Right ventricle myocardium inferior (tissue), 1 donor: ENCODE data around the gene EEF1A2. TPM values are rescaled to one million over a fixed set of nuclear protein-coding genes. Genes with fewer than 3 reads are reported as not detected.
"Not testable (repeated sequence)": the region's sequence is repeated elsewhere in the genome, so short reads cannot be mapped to it uniquely, and the experiment has no call there.

Experiments used
- ATAC-seq: fragments of 200-7000 bp; cut with Tn5 transposase; one replicate; pipeline ENCODE4 v1.9.1; 2020; ENCODE audit warnings: mild to moderate bottlenecking, moderate library complexity
- DNase-seq: peaks from one replicate; pipeline ENCODE4 v3.0.0; 2021; ENCODE audit errors: missing footprints
- intact Hi-C: fragments of 100-400 bp; cut with DNase I; formaldehyde crosslinking; loops from one replicate; pipeline ENCODE4 v1.11.0; 2022
- total RNA-seq: library from RNA; stranded (reverse); fragmentation: NEBNext Ultra II Directional; extraction: Animal tissue kit (Norgen Biotek cat#: 25700); gene quantifications from one replicate; pipeline ENCODE4 v1.2.1, GENCODE V29; 2021
- donor health status: DM: no; HTN: yes; CAD: no; lungs with severe emphysema.

Gene EEF1A2
- total RNA-seq, 1 donor from 2014 or later: 1,274 TPM

GRCh38 chr20:63479695-63480419 is 19.0 kb downstream of the EEF1A2 start:
- DNase-seq, intact Hi-C loops, ATAC-seq: not testable (repeated sequence)

- intact Hi-C loops: no loop called here
- ATAC-seq (no peak), DNase-seq (no peak)
Observed at GRCh38 chr20:63478346-63479302, 20.3 kb downstream of the EEF1A2 start.

- no peak for ATAC-seq
Observed at GRCh38 chr20:63477944-63478343, 20.9 kb downstream of the EEF1A2 start.

GRCh38 chr20:63477061-63477616 is 21.7 kb downstream of the EEF1A2 start:
- ATAC-seq (no peak), DNase-seq (no peak)
- intact Hi-C loops: no loop called here

More at GRCh38 chr20:63477944-63478343, 20.9 kb downstream of the EEF1A2 start:
- intact Hi-C loops: no loop called here
- DNase-seq: no peak

- intact Hi-C loops: no loop called here
- DNase-seq: no peak
- ATAC-seq: no peak
Observed at GRCh38 chr20:63475209-63475608, 23.7 kb downstream of the EEF1A2 start.

- no peak for DNase-seq
Observed at GRCh38 chr20:63473555-63474449, 25.1 kb downstream of the EEF1A2 start.

GRCh38 chr20:63472862-63473390 is 26.0 kb downstream of the EEF1A2 start:
- ATAC-seq (no peak), DNase-seq (no peak)
- intact Hi-C loops: no loop called here

More at GRCh38 chr20:63473555-63474449, 25.1 kb downstream of the EEF1A2 start:
- intact Hi-C loops: no loop called here
- ATAC-seq: no peak

- intact Hi-C loops: no loop called here
- ATAC-seq: no peak
- DNase-seq: no peak
Observed at GRCh38 chr20:63471981-63472831, 26.7 kb downstream of the EEF1A2 start, which contains the start of gene KCNQ2. TSS of gene KCNQ2 (minus strand) at chr20:63472655. CDS start at chr20:63472463, 192 bp downstream.

- intact Hi-C loops: no loop called here
- ATAC-seq (no peak), DNase-seq (no peak)
Observed at GRCh38 chr20:63471717-63471980, 27.2 kb downstream of the EEF1A2 start.

- ATAC-seq (no peak), DNase-seq (no peak)
- intact Hi-C loops: no loop called here
Observed at GRCh38 chr20:63471002-63471716, 27.7 kb downstream of the EEF1A2 start.

GRCh38 chr20:63470410-63470809 is 28.5 kb downstream of the EEF1A2 start:
- ATAC-seq: no peak
- DNase-seq: no peak
- intact Hi-C loops: no loop called here

GRCh38 chr20:63469713-63470101 is 29.2 kb downstream of the EEF1A2 start:
- DNase-seq (no peak), ATAC-seq (no peak)
- intact Hi-C loops: no loop called here

- no peak for ATAC-seq
- DNase-seq: no peak
- intact Hi-C loops: no loop called here
Observed at GRCh38 chr20:63469019-63469712, 29.7 kb downstream of the EEF1A2 start.

- DNase-seq (no peak), ATAC-seq (no peak)
- intact Hi-C loops: no loop called here
Observed at GRCh38 chr20:63468421-63468820, 30.5 kb downstream of the EEF1A2 start.

- intact Hi-C loops: no loop called here
- DNase-seq (no peak), ATAC-seq (no peak)
Observed at GRCh38 chr20:63467294-63468083, 31.4 kb downstream of the EEF1A2 start.

GRCh38 chr20:63466861-63467260 is 32.0 kb downstream of the EEF1A2 start:
- DNase-seq: no peak
- no peak for ATAC-seq
- intact Hi-C loops: no loop called here
